SK-N-SH (cell line): ENCODE measurements around the gene CACNA2D3. TPM values are rescaled to one million over a fixed set of nuclear protein-coding genes. Genes with fewer than 3 reads are reported as not detected.

Source experiments
- CTCF ChIA-PET: fragments of 300-600, 350-600 bp; formaldehyde crosslinking; extraction: SDS; loops from one replicate; lab custom pipeline; 2021; lab: Yijun Ruan, JAX
- POLR2A ChIA-PET: fragments of 350-600 bp; sonication (Branson Sonifier 250); formaldehyde crosslinking; extraction: SDS; loops from one replicate; lab custom pipeline; 2020; ENCODE audit warnings: antibody characterized with exemption, inconsistent platforms; lab: Yijun Ruan, JAX
- DNase-seq: peaks from one replicate; pipeline ENCODE4 v3.0.0; 2012
- H2AFZ ChIP-seq: fragments of 200-600 bp; sonication (generic); 2 replicates; pipeline ENCODE4 v1.8.1; 2016; ENCODE audit warnings: antibody characterized with exemption, mild to moderate bottlenecking, low read depth
- H3F3A ChIP-seq: fragments of 200-600 bp; sonication (generic); replicated peaks from 2 replicates; pipeline ENCODE3; 2016; ENCODE audit warnings: antibody characterized with exemption, mild to moderate bottlenecking; ENCODE audit not compliant: insufficient read depth
- H3K27ac ChIP-seq, 2 experiments: fragments of 200-500 bp in 1 of 2; fragments of 200-600 bp in 1 of 2; sonication (Bioruptor generic) in 1 of 2; sonication (generic), shearing (Covaris generic) in 1 of 2; 2 replicates each; pipeline versions ENCODE4 v1.5.1 to v1.6.1; 2014 to 2016; ENCODE audit warnings: low read depth in 2 of 2, inconsistent platforms in 1 of 2, low read length in 1 of 2, mild to moderate bottlenecking in 1 of 2, mixed read lengths in 1 of 2
- H3K27me3 ChIP-seq: fragments of 200-600 bp; sonication (generic), shearing (Covaris generic); 2 replicates; pipeline ENCODE4 v1.6.1; 2016; ENCODE audit warnings: mixed run types; ENCODE audit not compliant: insufficient read depth
- H3K36me3 ChIP-seq, 2 experiments: fragments of 200-500 bp in 1 of 2; fragments of 200-600 bp in 1 of 2; sonication (Bioruptor generic) in 1 of 2; sonication (generic) in 1 of 2; replicated peaks in 1 of 2; 2 replicates each; pipeline versions ENCODE3 to v1.5.1; 2014 to 2016; ENCODE audit warnings: low read length in 1 of 2, mild to moderate bottlenecking in 1 of 2; ENCODE audit not compliant: insufficient read depth in 2 of 2, control insufficient read depth in 1 of 2
- H3K4me1 ChIP-seq, 2 experiments: fragments of 200-500 bp in 1 of 2; fragments of 200-600 bp in 1 of 2; sonication (Bioruptor generic) in 1 of 2; sonication (generic), shearing (Covaris generic) in 1 of 2; 2 replicates each; pipeline versions ENCODE4 v1.5.1 to v1.6.1; 2014 to 2016; ENCODE audit warnings: low read depth in 1 of 2, low read length in 1 of 2, mixed run types in 1 of 2; ENCODE audit not compliant: insufficient read depth in 2 of 2, control insufficient read depth in 1 of 2
- H3K4me2 ChIP-seq: fragments of 200-600 bp; sonication (generic), shearing (Covaris generic); 2 replicates; pipeline ENCODE4 v1.6.1; 2017; ENCODE audit warnings: mixed run types
- H3K4me3 ChIP-seq, 2 experiments: fragments of 200-500 bp in 1 of 2; fragments of 200-600 bp in 1 of 2; sonication (Bioruptor generic) in 1 of 2; sonication (generic), shearing (Covaris generic) in 1 of 2; 2 replicates each; pipeline versions ENCODE4 v1.5.1 to v1.8.1; 2014 to 2016; ENCODE audit warnings: low read depth in 2 of 2, inconsistent platforms in 1 of 2, low read length in 1 of 2, mild to moderate bottlenecking in 1 of 2, mixed read lengths in 1 of 2, moderate library complexity in 1 of 2
- H3K79me2 ChIP-seq: fragments of 200-600 bp; sonication (generic); 2 replicates; pipeline ENCODE4 v1.8.1; 2017; ENCODE audit warnings: mild to moderate bottlenecking; ENCODE audit not compliant: insufficient read depth
- H3K9ac ChIP-seq: fragments of 200-600 bp; sonication (generic); 2 replicates; pipeline ENCODE4 v1.6.1; 2017; ENCODE audit warnings: mixed run types
- H3K9me2 ChIP-seq: fragments of 200-600 bp; sonication (generic); 2 replicates; pipeline ENCODE4 v1.6.1; 2017; ENCODE audit warnings: mixed run types
- H3K9me3 ChIP-seq: fragments of 200-600 bp; sonication (generic); 2 replicates; pipeline ENCODE4 v1.6.1; 2017; ENCODE audit warnings: mixed run types, mild to moderate bottlenecking, moderate library complexity
- H4K20me1 ChIP-seq: fragments of 200-600 bp; sonication (generic); 2 replicates; pipeline ENCODE4 v1.6.1; 2017; ENCODE audit warnings: mild to moderate bottlenecking, mixed run types; ENCODE audit not compliant: insufficient read depth
- ELF1 ChIP-seq: IDR thresholded peaks from 2 replicates; pipeline ENCODE4 v1.4.0; 2012
- EP300 ChIP-seq, 2 experiments: IDR thresholded peaks; 2 replicates each; pipeline versions ENCODE4 v1.4.0 to v1.6.1; 2012; ENCODE audit warnings: borderline replicate concordance in 1 of 2, low read depth in 1 of 2, low read length in 1 of 2
- EZH2phosphoT487 ChIP-seq: fragments of 200-600 bp; sonication (generic); IDR thresholded peaks from 2 replicates; pipeline ENCODE4 v1.6.1; 2017; ENCODE audit warnings: low read depth, mixed run types, mild to moderate bottlenecking, antibody characterized with exemption, moderate library complexity, borderline replicate concordance
- FOSL2 ChIP-seq: IDR thresholded peaks from 2 replicates; pipeline ENCODE4 v1.4.0; 2012; ENCODE audit warnings: low read depth, mild to moderate bottlenecking, moderate library complexity, borderline replicate concordance
- GABPA ChIP-seq: IDR thresholded peaks from 2 replicates; pipeline ENCODE4 v1.4.0; 2012; ENCODE audit warnings: low read depth, mild to moderate bottlenecking
- JUND ChIP-seq: IDR thresholded peaks from 2 replicates; pipeline ENCODE4 v1.4.0; 2012
- NFIC ChIP-seq: IDR thresholded peaks from 2 replicates; pipeline ENCODE4 v1.4.0; 2012; ENCODE audit warnings: borderline replicate concordance
- RFX5 ChIP-seq: IDR thresholded peaks from 2 replicates; pipeline ENCODE4 v1.6.1; 2012; ENCODE audit warnings: mild to moderate bottlenecking, improper control_type of control experiment, low read length
- SIN3A ChIP-seq: IDR thresholded peaks from 2 replicates; pipeline ENCODE4 v1.6.1; 2012; ENCODE audit warnings: low read depth, mild to moderate bottlenecking, low read length, moderate library complexity, borderline replicate concordance
- WGBS: methylation state at CpG from one replicate; pipeline ENCODE4 v1.1.6; 2017; ENCODE audit warnings: low lambda C conversion rate; 5-methylcytosine and 5-hydroxymethylcytosine counted together
- polyA plus RNA-seq, 3 experiments: library from polyadenylated mRNA; depleted of rRNA; stranded (reverse); fragments of >200 nt; gene quantifications; 2 replicates each; pipeline ENCODE4 v1.2.3, GENCODE V29; 2012
- TF ChIP-seq, protein P1 (sequence below): IDR thresholded peaks from 2 replicates; pipeline ENCODE4; 2012
- TF ChIP-seq, protein P2 (sequence below): fragments of 150-350 bp; IDR thresholded peaks from 2 replicates; pipeline ENCODE4 v1.6.1; 2016; ENCODE audit warnings: mild to moderate bottlenecking, low read depth, low read length

Gene CACNA2D3
- polyA plus RNA-seq, 1 of the 3 experiments (the other 2 are of a cell fraction), result 0.15 TPM

DNA sequence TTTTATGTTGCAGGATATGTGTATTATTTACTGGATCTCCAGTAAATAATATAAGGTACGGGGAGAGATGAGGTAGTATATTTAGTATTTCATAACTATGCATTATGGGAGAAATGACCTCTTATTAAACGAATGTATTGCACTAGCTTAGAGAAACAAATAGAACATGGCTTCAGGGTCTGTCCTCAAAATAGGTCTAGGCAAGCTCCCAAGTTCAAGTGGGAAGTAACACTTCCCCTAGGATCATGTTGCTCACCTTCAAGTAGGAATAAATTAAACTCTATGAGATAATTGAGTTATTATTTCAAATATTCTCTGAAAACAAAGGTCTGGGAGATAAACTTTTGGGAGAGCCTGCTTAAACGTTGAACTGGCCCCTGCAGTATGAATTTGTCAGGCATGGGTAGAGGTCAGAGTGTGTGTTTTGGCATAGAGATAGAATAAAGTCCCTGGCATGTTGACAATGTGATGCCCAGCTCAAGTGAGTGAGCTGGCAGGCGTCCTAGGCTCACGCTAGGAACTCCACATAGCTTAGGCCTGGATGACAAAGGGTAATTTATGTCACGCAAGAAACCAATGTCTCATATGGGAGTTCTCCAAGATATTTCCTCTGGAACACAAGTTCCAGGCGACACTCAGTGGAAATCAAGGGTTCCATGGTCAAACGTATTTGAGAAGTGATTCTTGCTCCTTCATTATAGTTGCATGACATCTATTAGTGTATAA is 236.8 kb downstream of the CACNA2D3 start:
- H3K4me1 ChIP-seq, result no peaks in the 10 kb centered on the region
- no peak for TF ChIP-seq NFIC
- no peak for TF ChIP-seq EZH2phosphoT487
- no peak for TF ChIP-seq EP300 (IDR thresholded peaks at IDR 0.05; ENCODE audit: borderline replicate concordance in 1 of 2, low read depth in 1 of 2, low read length in 1 of 2)
- TF ChIP-seq FOSL2, result no peak
- TF ChIP-seq, protein P1, sequence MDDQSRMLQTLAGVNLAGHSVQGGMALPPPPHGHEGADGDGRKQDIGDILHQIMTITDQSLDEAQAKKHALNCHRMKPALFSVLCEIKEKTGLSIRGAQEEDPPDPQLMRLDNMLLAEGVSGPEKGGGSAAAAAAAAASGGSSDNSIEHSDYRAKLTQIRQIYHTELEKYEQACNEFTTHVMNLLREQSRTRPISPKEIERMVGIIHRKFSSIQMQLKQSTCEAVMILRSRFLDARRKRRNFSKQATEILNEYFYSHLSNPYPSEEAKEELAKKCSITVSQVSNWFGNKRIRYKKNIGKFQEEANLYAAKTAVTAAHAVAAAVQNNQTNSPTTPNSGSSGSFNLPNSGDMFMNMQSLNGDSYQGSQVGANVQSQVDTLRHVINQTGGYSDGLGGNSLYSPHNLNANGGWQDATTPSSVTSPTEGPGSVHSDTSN, result no peak
- no peak for TF ChIP-seq RFX5
- no peak for TF ChIP-seq JUND
- TF ChIP-seq SIN3A, result no peak
- TF ChIP-seq ELF1, result no peak
- no peak for TF ChIP-seq GABPA
- no peaks in the 10 kb centered on the region for H4K20me1 ChIP-seq
- H3K9me2 ChIP-seq, result no peaks in the 10 kb centered on the region
- H3K36me3 ChIP-seq, result no peaks in the 10 kb centered on the region
- H3K4me2 ChIP-seq, result no peak overlapping the region
- H3F3A ChIP-seq, result no peaks in the 10 kb centered on the region
- no peaks in the 10 kb centered on the region for H3K79me2 ChIP-seq
- no peak overlapping the region for H3K9ac ChIP-seq
- 16% methylated on average over 7 of the region's 8 CpGs for WGBS
- CTCF ChIA-PET, result interaction anchor here (1.4 kb wide), 1 partner anchor 15 kb away, joined by 4 read pairs; no protein-coding TSS in a partner anchor
- H3K4me3 ChIP-seq, result no peak overlapping the region
- H3K27ac ChIP-seq, result no peak overlapping the region
- H3K27me3 ChIP-seq, result no peaks in the 10 kb centered on the region
- no peak for DNase-seq
- POLR2A ChIA-PET, result no interaction called here
- no peaks in the 10 kb centered on the region for H3K9me3 ChIP-seq
- H2AFZ ChIP-seq, result no peak overlapping the region

DNA sequence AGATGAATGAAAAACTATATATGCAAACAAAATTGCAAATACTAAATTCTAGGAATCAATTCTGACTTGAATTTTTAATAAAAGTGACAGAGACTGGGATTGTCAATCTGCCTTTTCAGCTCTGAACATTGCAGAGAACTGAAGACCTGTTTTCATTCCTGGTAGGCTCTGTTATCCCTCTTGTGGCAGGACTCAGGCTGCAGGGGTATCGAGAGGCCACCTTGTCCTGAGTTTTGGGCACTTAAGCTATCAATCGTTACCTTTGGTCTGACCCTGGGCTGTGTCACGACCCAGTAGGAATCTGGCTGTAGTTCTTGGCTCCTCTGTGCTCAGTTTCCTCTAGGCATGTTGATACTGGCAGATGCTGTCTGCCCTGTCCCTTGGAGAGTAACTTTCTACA is 238.0 kb downstream of the CACNA2D3 start:
- no peaks in the 10 kb centered on the region for H3K9me3 ChIP-seq
- H2AFZ ChIP-seq, result no peak overlapping the region
- no peak for DNase-seq
- ChIA-PET CTCF (no interaction called here), POLR2A (no interaction called here)
- H3K79me2 ChIP-seq, result no peaks in the 10 kb centered on the region
- H3K27me3 ChIP-seq, result no peaks in the 10 kb centered on the region
- no peaks in the 10 kb centered on the region for H4K20me1 ChIP-seq
- TF ChIP-seq, protein P2, sequence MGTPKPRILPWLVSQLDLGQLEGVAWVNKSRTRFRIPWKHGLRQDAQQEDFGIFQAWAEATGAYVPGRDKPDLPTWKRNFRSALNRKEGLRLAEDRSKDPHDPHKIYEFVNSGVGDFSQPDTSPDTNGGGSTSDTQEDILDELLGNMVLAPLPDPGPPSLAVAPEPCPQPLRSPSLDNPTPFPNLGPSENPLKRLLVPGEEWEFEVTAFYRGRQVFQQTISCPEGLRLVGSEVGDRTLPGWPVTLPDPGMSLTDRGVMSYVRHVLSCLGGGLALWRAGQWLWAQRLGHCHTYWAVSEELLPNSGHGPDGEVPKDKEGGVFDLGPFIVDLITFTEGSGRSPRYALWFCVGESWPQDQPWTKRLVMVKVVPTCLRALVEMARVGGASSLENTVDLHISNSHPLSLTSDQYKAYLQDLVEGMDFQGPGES, result no peak
- H3K4me2 ChIP-seq, result no peak overlapping the region
- H3F3A ChIP-seq, result no peaks in the 10 kb centered on the region
- 17% methylated on average over 3 of the region's 3 CpGs for WGBS
- no peaks in the 10 kb centered on the region for H3K9me2 ChIP-seq
- H3K4me1 ChIP-seq, result no peaks in the 10 kb centered on the region
- H3K9ac ChIP-seq, result no peak overlapping the region
- H3K4me3 ChIP-seq, result no peak overlapping the region
- H3K27ac ChIP-seq, result no peak overlapping the region
- no peaks in the 10 kb centered on the region for H3K36me3 ChIP-seq
